Measurements from ENCODE around the gene HBA2.

- peak; percentile 66 for TF ChIP-seq CTCF (IDR thresholded peaks at IDR 0.05)
- peak; percentile 20 for TF ChIP-seq EZH2phosphoT487 (IDR thresholded peaks at IDR 0.05)
Measured at GRCh38 chr16:180101-180675, 7.5 kb downstream of the HBA2 start, which contains the start of gene HBQ1.

Measured in neural progenitor cell (in vitro differentiated cells).